Measurements from ENCODE around the gene ST6GALNAC3.
"Not testable (repeated sequence)": the region's sequence is repeated elsewhere in the genome, so short reads cannot be mapped to it uniquely, and the experiment has no call there.

The ST6GALNAC3 gene

DNA sequence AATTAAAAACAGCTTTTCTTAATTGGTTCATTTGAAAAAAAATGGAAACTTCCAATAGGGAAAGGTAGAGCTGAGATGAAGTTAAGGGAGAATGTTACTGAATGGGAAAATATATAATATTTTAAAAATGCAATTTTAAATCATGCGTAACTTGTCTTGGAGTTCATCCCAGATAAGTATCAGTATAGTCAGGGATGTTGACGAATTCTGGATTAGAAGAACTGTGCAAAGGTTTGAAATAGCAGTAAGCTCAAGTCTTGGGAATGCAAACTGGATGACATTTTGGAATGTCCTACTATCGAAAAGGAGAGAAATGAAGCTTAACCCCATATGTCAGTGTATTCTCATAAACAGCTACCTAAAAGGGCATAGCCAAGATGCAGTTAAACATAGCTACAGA, 4.0 kb upstream of the ST6GALNAC3 start:
- DNase-seq (ENCODE audit: extremely low read depth in 1 of 2, low read depth in 1 of 2): no peak

- no peak for DNase-seq (ENCODE audit: extremely low read depth in 1 of 2, low read depth in 1 of 2)
Measured at GRCh38 chr1:76073481-76073880, 1.1 kb upstream of the ST6GALNAC3 start.

GRCh38 chr1:76075188-76075489, 593 bp downstream of the ST6GALNAC3 start:
- DNase-seq (ENCODE audit: extremely low read depth in 1 of 2, low read depth in 1 of 2): no peak

- DNase-seq (ENCODE audit: extremely low read depth in 1 of 2, low read depth in 1 of 2): no peak
Measured at GRCh38 chr1:76075877-76076276, 1.3 kb downstream of the ST6GALNAC3 start.

GRCh38 chr1:76079475-76080227, 5.1 kb downstream of the ST6GALNAC3 start:
- DNase-seq (ENCODE audit: extremely low read depth in 1 of 2, low read depth in 1 of 2): no peak

GRCh38 chr1:76080552-76081079, 6.1 kb downstream of the ST6GALNAC3 start:
- DNase-seq (ENCODE audit: extremely low read depth in 1 of 2, low read depth in 1 of 2): no peak

DNA sequence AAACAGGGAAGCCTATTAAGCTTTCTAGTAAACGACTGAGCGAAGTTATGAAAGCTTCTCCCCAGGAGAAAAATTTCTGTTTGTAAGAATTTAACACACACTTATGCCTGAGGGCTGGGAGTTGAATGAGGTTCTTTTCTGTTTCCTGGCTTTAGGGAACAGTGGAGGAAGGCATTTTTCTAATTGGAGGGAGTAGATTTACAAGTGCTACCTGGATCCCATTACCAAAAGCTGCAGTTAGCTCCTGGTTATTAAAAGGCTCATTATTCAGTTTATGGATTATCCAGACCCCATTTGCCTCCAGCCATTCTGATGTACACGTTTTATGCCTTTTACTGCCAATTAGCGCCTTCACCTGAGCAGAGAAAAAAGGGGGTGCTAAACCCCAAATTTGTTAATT, 7.5 kb downstream of the ST6GALNAC3 start:
- DNase-seq (ENCODE audit: extremely low read depth in 1 of 2, low read depth in 1 of 2): no peak

- no peak for DNase-seq (ENCODE audit: extremely low read depth in 1 of 2, low read depth in 1 of 2)
Measured at GRCh38 chr1:76083189-76083588, 8.6 kb downstream of the ST6GALNAC3 start.

DNA sequence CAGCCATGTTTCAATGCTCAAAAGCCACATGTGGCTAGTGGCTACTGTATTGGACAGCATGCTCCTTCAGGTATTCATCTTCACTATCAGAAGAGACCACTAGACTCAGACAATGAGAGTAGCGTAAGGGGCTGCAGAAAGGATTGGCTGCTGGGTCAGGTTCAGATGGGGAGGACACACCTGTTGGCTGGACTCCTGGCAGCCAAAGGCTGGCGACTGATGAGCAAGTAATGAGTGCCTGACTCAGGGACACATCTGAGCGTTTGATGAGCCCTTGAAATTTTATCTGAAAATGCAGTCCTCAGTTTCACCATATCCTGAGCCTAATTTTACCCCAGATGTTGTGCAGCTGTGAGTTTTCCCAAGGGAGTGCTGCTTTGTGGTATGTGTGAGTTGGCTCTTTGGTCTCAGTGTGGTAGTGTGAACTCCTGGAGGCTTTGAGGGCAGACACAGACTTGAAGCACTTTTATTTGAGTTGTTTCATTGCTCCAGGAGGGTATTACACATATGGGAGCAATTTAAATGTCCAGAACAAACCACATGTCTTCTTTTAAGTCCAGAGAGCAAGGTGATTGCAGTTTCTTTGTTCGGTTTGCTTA, 9.6 kb downstream of the ST6GALNAC3 start:
- DNase-seq (ENCODE audit: extremely low read depth in 1 of 2, low read depth in 1 of 2): no peak

DNA sequence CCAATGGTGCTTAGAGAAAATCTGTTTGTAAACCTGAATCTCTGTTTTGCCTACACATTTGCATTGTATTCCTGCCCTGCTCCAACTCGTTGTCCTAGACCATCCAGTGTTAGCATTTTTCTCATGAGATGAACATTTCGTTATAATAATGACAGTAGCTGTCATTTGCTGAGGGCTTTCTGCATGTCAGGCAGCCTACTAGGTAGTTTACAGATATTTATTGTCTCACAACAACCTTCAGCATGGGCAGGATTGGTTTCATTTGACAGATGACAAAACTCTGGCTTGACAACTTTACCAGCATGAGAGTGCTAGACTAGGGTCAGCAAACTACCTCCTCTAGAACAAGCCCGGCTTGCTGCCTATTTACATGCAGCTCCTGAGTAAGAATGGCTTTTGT, 10.1 kb downstream of the ST6GALNAC3 start:
- no peak for DNase-seq (ENCODE audit: extremely low read depth in 1 of 2, low read depth in 1 of 2)

GRCh38 chr1:76086109-76086508, 11.6 kb downstream of the ST6GALNAC3 start:
- no peak for DNase-seq (ENCODE audit: extremely low read depth in 1 of 2, low read depth in 1 of 2)

DNA sequence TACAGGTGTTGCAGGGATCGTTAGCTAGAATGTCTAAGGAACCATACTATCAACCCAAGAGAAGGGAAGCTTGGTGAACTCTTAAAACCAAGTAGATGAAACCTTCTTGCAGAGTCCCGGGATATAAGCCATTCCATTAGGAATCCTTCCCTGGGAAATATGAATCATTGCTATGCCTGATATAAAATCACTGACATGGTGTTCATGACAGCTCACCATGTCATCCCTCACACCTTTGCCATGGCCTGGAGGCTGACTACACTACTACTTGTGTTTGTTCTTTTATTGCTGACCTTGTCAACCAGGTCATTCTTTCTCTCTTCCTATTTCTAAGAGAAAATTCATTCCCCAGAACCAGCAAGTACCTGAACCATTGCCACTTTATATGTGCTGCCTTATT, 12.1 kb downstream of the ST6GALNAC3 start:
- DNase-seq (ENCODE audit: extremely low read depth in 1 of 2, low read depth in 1 of 2): no peak

- no peak for DNase-seq (ENCODE audit: extremely low read depth in 1 of 2, low read depth in 1 of 2)
Measured at GRCh38 chr1:76090283-76091203, 16.0 kb downstream of the ST6GALNAC3 start.

GRCh38 chr1:76092812-76093211, 18.3 kb downstream of the ST6GALNAC3 start:
- DNase-seq (ENCODE audit: extremely low read depth in 1 of 2, low read depth in 1 of 2): no peak

- no peak for DNase-seq (ENCODE audit: extremely low read depth in 1 of 2, low read depth in 1 of 2)
Measured at GRCh38 chr1:76093522-76094312, 19.2 kb downstream of the ST6GALNAC3 start.

DNA sequence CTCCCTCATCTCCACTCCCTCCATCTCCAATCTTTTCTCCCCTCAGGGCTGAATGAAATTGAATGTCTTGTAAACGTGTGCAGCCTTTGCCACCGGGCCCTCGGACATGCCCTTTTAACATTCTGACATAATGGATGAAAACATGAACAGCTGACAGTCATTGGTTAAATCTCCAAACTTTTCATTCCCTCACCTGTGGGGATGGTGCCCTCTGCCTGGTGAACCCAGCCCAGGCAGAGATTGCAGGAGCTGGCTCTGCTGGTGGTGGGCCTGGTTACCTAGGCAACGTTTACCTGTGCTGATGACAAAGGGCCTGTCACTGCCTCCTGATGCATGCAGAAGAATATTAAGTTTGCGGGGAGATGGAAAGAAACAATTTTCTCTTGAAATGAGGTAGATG, 21.3 kb downstream of the ST6GALNAC3 start:
- no peak for DNase-seq (ENCODE audit: extremely low read depth in 1 of 2, low read depth in 1 of 2)

DNA sequence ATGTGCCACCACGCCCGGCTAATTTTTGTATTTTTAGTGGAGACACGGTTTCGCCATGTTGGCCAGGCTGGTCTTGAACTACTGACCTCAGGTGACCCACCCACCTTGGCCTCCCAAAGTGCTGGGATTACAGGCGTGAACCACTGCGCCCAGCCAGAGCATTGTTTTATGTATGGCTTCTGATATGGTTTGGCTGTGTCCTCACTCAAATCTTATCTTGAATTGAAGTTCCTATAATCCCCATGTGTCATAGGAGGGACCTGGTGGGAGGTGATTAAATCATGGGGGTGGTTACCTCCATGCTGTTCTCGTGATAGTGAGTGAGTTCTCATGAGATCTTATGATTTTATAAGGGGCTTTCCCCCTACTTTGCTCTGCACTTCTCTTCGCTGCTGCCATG, 22.5 kb downstream of the ST6GALNAC3 start:
- not testable (repeated sequence) for DNase-seq (ENCODE audit: extremely low read depth in 1 of 2, low read depth in 1 of 2)

GRCh38 chr1:76098845-76099244, 24.3 kb downstream of the ST6GALNAC3 start:
- DNase-seq (ENCODE audit: extremely low read depth in 1 of 2, low read depth in 1 of 2): no peak

DNA sequence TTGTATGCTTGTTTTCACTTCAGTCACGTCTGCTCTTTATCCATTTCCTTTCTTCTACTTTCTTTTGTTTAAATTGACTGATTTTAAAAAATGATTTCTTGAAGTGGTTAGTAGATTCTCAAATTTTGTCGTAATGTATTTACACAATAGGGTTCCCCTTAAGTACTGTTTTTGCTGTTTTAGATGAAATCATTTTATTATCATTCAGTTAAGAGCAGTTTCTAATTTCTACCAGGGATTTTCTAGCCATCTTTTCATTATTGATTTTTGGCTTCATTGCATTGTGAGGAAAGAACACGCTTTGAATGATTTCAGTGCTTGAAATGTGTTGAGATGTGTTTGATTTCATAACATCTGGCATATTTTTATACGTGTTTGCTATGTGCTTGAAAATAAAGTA, 27.0 kb downstream of the ST6GALNAC3 start:
- DNase-seq (ENCODE audit: extremely low read depth in 1 of 2, low read depth in 1 of 2): no peak

GRCh38 chr1:76102046-76102445, 27.5 kb downstream of the ST6GALNAC3 start:
- DNase-seq (ENCODE audit: extremely low read depth in 1 of 2, low read depth in 1 of 2): no peak

DNA sequence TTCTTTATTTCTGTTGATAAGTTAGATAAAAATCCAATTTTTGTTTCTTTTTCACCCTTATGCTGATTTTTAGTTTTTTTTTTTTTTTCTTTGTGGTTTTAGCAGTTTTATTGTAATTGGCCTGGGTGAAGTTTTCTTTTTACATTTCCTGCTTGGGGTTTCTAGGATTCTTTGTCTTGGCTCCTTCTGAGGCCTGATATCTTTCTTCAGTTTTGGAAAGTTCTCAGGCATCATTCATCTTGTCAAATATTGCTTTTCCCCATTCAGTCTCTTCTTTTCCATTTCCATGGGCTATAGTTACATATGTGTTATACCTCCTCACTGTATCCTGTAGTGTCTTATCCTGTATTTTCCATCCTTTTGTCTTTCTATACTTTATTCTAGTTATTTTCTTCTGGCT, 28.5 kb downstream of the ST6GALNAC3 start:
- no peak for DNase-seq (ENCODE audit: extremely low read depth in 1 of 2, low read depth in 1 of 2)
